Activated naive CD4-positive, alpha-beta T cell treated with anti-CD3 and anti-CD28 coated beads, Interleukin-2, amount 50 U/mL, for 72 hours (primary cell): Measurements from ENCODE around the gene SIAH1. TPM values are rescaled to one million over a fixed set of nuclear protein-coding genes. Genes with fewer than 3 reads are reported as not detected.
"Not testable (repeated sequence)": the region's sequence is repeated elsewhere in the genome, so short reads cannot be mapped to it uniquely, and the experiment has no call there.

Experiments
- ATAC-seq, 2 donors: fragments of 150-1000 bp; cut with Tn5 transposase; 2 replicates each; pipeline ENCODE4 v1.10.0; 2021; ENCODE audit warnings: mild to moderate bottlenecking in 2 of 2, moderate library complexity in 2 of 2
- DNase-seq, 2 donors: peaks; one replicate each; pipeline ENCODE4 v3.0.0; 2021 to 2022; ENCODE audit warnings: low spot score in 2 of 2
- H3K27ac Mint-ChIP-seq, 2 donors: one replicate each; pipeline ENCODE4 v1.8.0; 2022; ENCODE audit warnings: mild to moderate bottlenecking in 2 of 2, mixed read lengths in 2 of 2
- H3K36me3 Mint-ChIP-seq, 2 donors: one replicate each; pipeline ENCODE4 v1.8.0; 2022; ENCODE audit warnings: mixed read lengths in 2 of 2
- H3K9me3 Mint-ChIP-seq, 2 donors: one replicate each; pipeline ENCODE4 v1.8.0; 2022; ENCODE audit warnings: mixed read lengths in 2 of 2
- total RNA-seq, 2 donors: library from RNA; stranded (reverse); gene quantifications; one replicate each; pipeline ENCODE4 v1.2.3, GENCODE V29; 2022

The SIAH1 gene
- total RNA-seq, 2 donors from 2014 or later = 15.9 to 18.6 TPM

- peak overlapping the region in 1 of 2 donors; percentile 48 for H3K27ac Mint-ChIP-seq
- ATAC-seq (no peak), DNase-seq (no peak)
- H3K9me3 Mint-ChIP-seq = no peaks in the 10 kb centered on the region
- H3K36me3 Mint-ChIP-seq = peaks cover 0 to 10% of the 10 kb centered on the region in 2 donors
These were observed 61.1 kb downstream of the SIAH1 start for GRCh38 chr16:48323783-48324775.

GRCh38 chr16:48321317-48322036 lies 63.7 kb downstream of the SIAH1 start:
- peak; percentile 43 to 51 for ATAC-seq
- H3K36me3 Mint-ChIP-seq = peaks cover 0 to 16% of the 10 kb centered on the region in 2 donors
- no peak for DNase-seq

GRCh38 chr16:48318630-48319029 lies 66.6 kb downstream of the SIAH1 start:
- peak in 1 of 2 donors; percentile 7 for DNase-seq
- Mint-ChIP-seq H3K9me3 (peaks cover 0 to 4% of the 10 kb centered on the region in 2 donors), H3K36me3 (peaks cover 6 to 26% of the 10 kb centered on the region in 2 donors), H3K27ac (peak overlapping the region in 1 of 2 donors; percentile 75)
- ATAC-seq = peak; percentile 66 to 74

More at GRCh38 chr16:48321317-48322036, 63.7 kb downstream of the SIAH1 start:
- Mint-ChIP-seq H3K27ac (no peak overlapping the region), H3K9me3 (no peaks in the 10 kb centered on the region)

- peak; percentile 66 to 92 for ATAC-seq
- Mint-ChIP-seq H3K36me3 (peaks cover 14 to 35% of the 10 kb centered on the region in 2 donors), H3K27ac (peak overlapping the region in 1 of 2 donors; percentile 78), H3K9me3 (peaks cover 0 to 6% of the 10 kb centered on the region in 2 donors)
- DNase-seq = peak in 1 of 2 donors; percentile 13
These were observed 67.4 kb downstream of the SIAH1 start for GRCh38 chr16:48317614-48318315.

- peaks cover 6 to 10% of the 10 kb centered on the region in 2 donors for H3K9me3 Mint-ChIP-seq
- H3K36me3 Mint-ChIP-seq = peaks cover 21 to 37% of the 10 kb centered on the region in 2 donors
- H3K27ac Mint-ChIP-seq = no peak overlapping the region
- no peak for ATAC-seq
- no peak for DNase-seq
These were observed 68.2 kb downstream of the SIAH1 start for GRCh38 chr16:48317026-48317425.

GRCh38 chr16:48313905-48314304 lies 71.3 kb downstream of the SIAH1 start:
- Mint-ChIP-seq H3K9me3 (peaks cover 14 to 22% of the 10 kb centered on the region in 2 donors), H3K36me3 (peaks cover 45 to 64% of the 10 kb centered on the region in 2 donors)
- not testable (repeated sequence) for DNase-seq, ATAC-seq, H3K27ac Mint-ChIP-seq

- Mint-ChIP-seq H3K9me3 (peaks cover 26 to 32% of the 10 kb centered on the region in 2 donors), H3K36me3 (peaks cover 67 to 81% of the 10 kb centered on the region in 2 donors), H3K27ac (peak overlapping the region in 1 of 2 donors; percentile 79)
- peak in 1 of 2 donors; percentile 56 for ATAC-seq
- no peak for DNase-seq
These were observed 74.1 kb downstream of the SIAH1 start for GRCh38 chr16:48310908-48311641.

Other genes with a start within 250 kb of the SIAH1 start
- gene ABCC12, start 229.4 kb downstream of the SIAH1 start, total RNA-seq = not detected
- 10 to 100 TPM; 39.0 to 53.5 TPM for gene LONP2, start 141.1 kb downstream of the SIAH1 start, total RNA-seq
- under 1 TPM in 1 of 2 donors, not detected in 1; 0.50 TPM for gene ABCC11, start 137.9 kb downstream of the SIAH1 start, total RNA-seq
- 10 to 100 TPM; 36.5 to 53.0 TPM for gene N4BP1, start 224.8 kb upstream of the SIAH1 start, total RNA-seq